Activated B cell treated with CpG ODN at 0.5 μM for 24 hours (primary cell): ENCODE measurements around the gene UBAC2. TPM values are rescaled to one million over a fixed set of nuclear protein-coding genes. Genes with fewer than 3 reads are reported as not detected.

Source experiments
- ATAC-seq: fragments of 200-7000 bp; cut with Tn5 transposase; one replicate; pipeline ENCODE4 v1.10.0; 2021; ENCODE audit warnings: low read depth, mild to moderate bottlenecking, moderate library complexity
- CTCF ChIA-PET: fragments of 350-600 bp; sonication (Branson Sonifier 250); formaldehyde crosslinking; loops from one replicate; lab custom pipeline; 2021; ENCODE audit warnings: antibody characterized with exemption; lab: Charles Lee
- POLR2A ChIA-PET: fragments of 350-600 bp; sonication (Branson Sonifier 250); formaldehyde crosslinking; loops from one replicate; lab custom pipeline; 2021; ENCODE audit warnings: antibody characterized with exemption; lab: Charles Lee
- DNase-seq: peaks from one replicate; pipeline ENCODE4 v3.0.0; 2022
- H3K27ac Mint-ChIP-seq: one replicate; pipeline ENCODE4 v1.8.0; 2020; ENCODE audit warnings: mixed read lengths
- H3K27me3 Mint-ChIP-seq: one replicate; pipeline ENCODE4 v1.8.0; 2021; ENCODE audit warnings: mixed read lengths
- H3K36me3 Mint-ChIP-seq: one replicate; pipeline ENCODE4 v1.8.0; 2021; ENCODE audit warnings: low read depth, mixed read lengths
- H3K4me1 Mint-ChIP-seq: one replicate; pipeline ENCODE4 v1.8.0; 2021; ENCODE audit warnings: mixed read lengths
- H3K4me3 Mint-ChIP-seq: one replicate; pipeline ENCODE4 v1.8.0; 2020; ENCODE audit warnings: mild to moderate bottlenecking, mixed read lengths
- H3K9me3 Mint-ChIP-seq: one replicate; pipeline ENCODE4 v1.8.0; 2020; ENCODE audit warnings: mixed read lengths
- intact Hi-C: fragments of 100-400 bp; cut with micrococcal nuclease; formaldehyde crosslinking; loops from one replicate; pipeline ENCODE4 v1.15.1; 2024
- total RNA-seq: library from RNA; stranded (reverse); gene quantifications from 2 replicates; pipeline ENCODE4 v1.2.3, GENCODE V29; 2022
- TF ChIP-seq, protein P1 (sequence below): fragments of 200-600 bp; IDR thresholded peaks from one replicate; pipeline ENCODE4 v1.8.0; 2022; ENCODE audit warnings: antibody characterized with exemption, mild to moderate bottlenecking

UBAC2 gene
- total RNA-seq, 1 donor from 2014 or later: 51.0 TPM

DNA sequence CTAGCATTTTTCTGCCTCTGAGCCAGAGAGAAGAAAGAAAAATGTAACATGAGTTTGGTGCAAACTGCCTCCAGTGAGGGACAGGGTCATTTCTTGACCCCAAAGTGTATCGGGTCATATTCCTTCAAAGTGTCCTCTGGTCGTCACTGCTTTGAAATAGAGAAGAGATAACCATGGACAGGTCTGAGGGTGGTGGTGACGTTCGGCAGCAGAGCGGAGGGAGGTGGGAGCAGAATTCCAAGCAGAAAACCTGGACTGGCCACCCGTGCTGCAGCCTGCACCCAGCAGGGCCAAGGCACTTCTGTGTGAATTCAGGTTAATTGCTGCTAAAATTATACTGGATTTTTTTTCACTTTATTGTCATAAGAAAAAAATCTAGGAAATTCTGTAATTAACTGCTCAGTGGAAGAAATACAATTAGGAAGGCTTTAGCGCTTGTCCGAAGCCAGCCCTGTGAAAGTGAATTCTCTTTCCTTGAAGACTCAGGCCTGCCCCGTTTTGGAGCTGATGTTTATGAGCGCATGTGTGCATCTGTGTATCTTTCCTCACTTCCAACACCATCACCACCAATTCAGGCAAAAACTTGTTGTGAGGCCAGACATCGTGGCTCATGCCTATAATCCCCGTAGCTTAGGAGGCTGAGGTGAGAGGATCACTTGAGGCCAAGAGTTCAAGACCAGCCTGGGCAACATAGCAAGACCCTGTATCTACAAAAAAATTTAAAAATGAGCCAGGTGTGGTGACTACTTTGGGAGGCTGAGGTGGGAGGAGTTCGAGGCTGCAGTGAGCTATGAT, 37.9 kb upstream of the UBAC2 start:
- no peak overlapping the region for H3K4me3 Mint-ChIP-seq
- no peaks in the 10 kb centered on the region for H3K9me3 Mint-ChIP-seq
- H3K27ac Mint-ChIP-seq: no peak overlapping the region
- TF ChIP-seq, protein P1, sequence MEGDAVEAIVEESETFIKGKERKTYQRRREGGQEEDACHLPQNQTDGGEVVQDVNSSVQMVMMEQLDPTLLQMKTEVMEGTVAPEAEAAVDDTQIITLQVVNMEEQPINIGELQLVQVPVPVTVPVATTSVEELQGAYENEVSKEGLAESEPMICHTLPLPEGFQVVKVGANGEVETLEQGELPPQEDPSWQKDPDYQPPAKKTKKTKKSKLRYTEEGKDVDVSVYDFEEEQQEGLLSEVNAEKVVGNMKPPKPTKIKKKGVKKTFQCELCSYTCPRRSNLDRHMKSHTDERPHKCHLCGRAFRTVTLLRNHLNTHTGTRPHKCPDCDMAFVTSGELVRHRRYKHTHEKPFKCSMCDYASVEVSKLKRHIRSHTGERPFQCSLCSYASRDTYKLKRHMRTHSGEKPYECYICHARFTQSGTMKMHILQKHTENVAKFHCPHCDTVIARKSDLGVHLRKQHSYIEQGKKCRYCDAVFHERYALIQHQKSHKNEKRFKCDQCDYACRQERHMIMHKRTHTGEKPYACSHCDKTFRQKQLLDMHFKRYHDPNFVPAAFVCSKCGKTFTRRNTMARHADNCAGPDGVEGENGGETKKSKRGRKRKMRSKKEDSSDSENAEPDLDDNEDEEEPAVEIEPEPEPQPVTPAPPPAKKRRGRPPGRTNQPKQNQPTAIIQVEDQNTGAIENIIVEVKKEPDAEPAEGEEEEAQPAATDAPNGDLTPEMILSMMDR: no peak
- POLR2A ChIA-PET: no interaction called here
- intact Hi-C loops: no loop called here
- H3K27me3 Mint-ChIP-seq: peaks cover 17% of the 10 kb centered on the region
- ATAC-seq (no peak), DNase-seq (no peak)
- no peaks in the 10 kb centered on the region for H3K36me3 Mint-ChIP-seq
- peaks cover 7% of the 10 kb centered on the region for H3K4me1 Mint-ChIP-seq
- CTCF ChIA-PET: no interaction called here

- Mint-ChIP-seq H3K27me3 (peaks cover 10% of the 10 kb centered on the region), H3K4me1 (peaks cover 7% of the 10 kb centered on the region), H3K27ac (no peak overlapping the region), H3K36me3 (no peaks in the 10 kb centered on the region), H3K9me3 (no peaks in the 10 kb centered on the region), H3K4me3 (no peak overlapping the region)
- TF ChIP-seq, protein P1: no peak
- intact Hi-C loops: no loop called here
- ATAC-seq (no peak), DNase-seq (no peak)
- CTCF ChIA-PET: no interaction called here
- POLR2A ChIA-PET: no interaction called here
Measured at GRCh38 chr13:99164226-99164625, 36.4 kb upstream of the UBAC2 start.

DNA sequence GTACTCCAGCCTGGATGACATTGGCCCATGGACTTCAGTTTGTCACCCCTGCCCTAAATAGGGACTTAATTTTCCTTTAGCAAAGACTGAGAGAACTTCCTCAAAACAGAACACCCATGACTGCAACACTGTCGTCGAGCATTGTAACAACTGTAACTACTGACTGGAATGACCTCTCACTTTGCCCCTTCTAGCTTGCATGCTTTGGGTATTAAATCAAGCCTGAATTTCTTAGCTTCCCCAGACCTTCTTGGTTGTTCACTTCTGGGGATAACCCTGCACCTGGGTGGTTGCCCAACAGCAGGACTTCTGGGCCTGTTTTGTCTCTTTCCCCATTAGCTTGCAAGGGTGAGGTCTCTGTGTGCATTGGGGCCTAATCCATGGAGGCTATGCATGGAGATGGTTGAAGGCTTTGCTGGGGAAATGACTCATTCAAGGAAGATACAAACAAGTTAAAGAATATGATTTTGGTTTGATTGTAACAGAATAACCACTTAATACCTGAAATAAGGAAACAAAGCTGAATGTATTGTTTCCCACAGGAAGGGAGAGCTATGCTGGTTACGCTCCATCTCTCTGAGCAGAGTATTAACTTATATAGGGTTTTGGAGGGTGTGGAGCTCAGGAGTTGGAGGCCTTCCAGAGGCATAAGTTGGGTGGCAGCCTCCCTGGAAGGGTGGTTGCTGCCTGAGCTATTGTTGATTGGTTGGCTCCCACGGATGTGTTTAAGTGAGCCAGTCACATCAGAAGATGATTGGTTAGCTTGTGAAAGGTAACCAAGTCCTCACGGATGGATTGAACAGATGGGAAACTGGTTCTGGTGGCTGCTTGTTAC, 34.7 kb upstream of the UBAC2 start:
- no peak for ATAC-seq
- Mint-ChIP-seq H3K9me3 (no peaks in the 10 kb centered on the region), H3K27me3 (no peaks in the 10 kb centered on the region), H3K4me3 (no peak overlapping the region), H3K4me1 (peaks cover 7% of the 10 kb centered on the region), H3K36me3 (no peaks in the 10 kb centered on the region), H3K27ac (no peak overlapping the region)
- DNase-seq: no peak
- ChIA-PET CTCF (interaction anchor here (0.8 to 1.0 kb wide), 3 partner anchors 11 to 103 kb away, joined by 3 to 9 read pairs (median 4); no protein-coding TSS in a partner anchor), POLR2A (no interaction called here)
- intact Hi-C loops: no loop called here
- TF ChIP-seq, protein P1: no peak

DNA sequence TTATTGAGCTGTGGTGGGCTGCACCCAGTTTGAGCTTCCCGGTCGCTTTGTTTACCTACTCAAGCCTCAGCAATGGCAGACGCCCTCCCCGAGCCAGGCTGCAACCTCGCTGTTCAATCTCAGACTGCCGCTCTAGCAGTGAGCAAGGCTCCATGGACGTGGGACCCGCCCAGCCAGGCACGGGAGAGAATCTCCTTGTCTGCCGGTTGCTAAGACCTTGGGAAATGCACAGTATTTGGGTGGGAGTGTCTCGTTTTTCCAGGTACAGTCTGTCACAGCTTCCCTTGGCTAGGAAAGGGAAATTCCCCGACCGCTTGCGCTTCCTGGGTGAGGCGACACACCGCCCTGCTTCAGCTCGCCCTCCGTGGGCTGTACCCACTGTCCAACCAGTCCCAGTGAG, 27.7 kb upstream of the UBAC2 start:
- Mint-ChIP-seq H3K36me3 (no peaks in the 10 kb centered on the region), H3K4me1 (peaks cover 14% of the 10 kb centered on the region), H3K27me3 (peaks cover 2% of the 10 kb centered on the region), H3K4me3 (no peak overlapping the region), H3K27ac (no peak overlapping the region), H3K9me3 (no peaks in the 10 kb centered on the region)
- TF ChIP-seq, protein P1: no peak
- DNase-seq (no peak), ATAC-seq (no peak)
- ChIA-PET CTCF (interaction anchor here (1.7 to 11.1 kb wide), 2 partner anchors 94 to 303 kb away, joined by 3 to 370 read pairs; no protein-coding TSS in a partner anchor), POLR2A (no interaction called here)
- intact Hi-C loops: loop anchor here (10.0 kb wide), 1 partner anchor 1062 kb away; no protein-coding TSS in a partner anchor
